HG03039 (cell line): ENCODE data around the gene BPIFB2.
"Not testable (repeated sequence)": the region's sequence is repeated elsewhere in the genome, so short reads cannot be mapped to it uniquely, and the experiment has no call there.

Source experiments
- ATAC-seq: cut with Tn5 transposase; IDR thresholded peaks from one replicate; pipeline ENCODE4 v1.9.1; 2021; ENCODE audit warnings: mild to moderate bottlenecking, moderate library complexity; ENCODE audit not compliant: unreplicated experiment

The BPIFB2 gene

DNA sequence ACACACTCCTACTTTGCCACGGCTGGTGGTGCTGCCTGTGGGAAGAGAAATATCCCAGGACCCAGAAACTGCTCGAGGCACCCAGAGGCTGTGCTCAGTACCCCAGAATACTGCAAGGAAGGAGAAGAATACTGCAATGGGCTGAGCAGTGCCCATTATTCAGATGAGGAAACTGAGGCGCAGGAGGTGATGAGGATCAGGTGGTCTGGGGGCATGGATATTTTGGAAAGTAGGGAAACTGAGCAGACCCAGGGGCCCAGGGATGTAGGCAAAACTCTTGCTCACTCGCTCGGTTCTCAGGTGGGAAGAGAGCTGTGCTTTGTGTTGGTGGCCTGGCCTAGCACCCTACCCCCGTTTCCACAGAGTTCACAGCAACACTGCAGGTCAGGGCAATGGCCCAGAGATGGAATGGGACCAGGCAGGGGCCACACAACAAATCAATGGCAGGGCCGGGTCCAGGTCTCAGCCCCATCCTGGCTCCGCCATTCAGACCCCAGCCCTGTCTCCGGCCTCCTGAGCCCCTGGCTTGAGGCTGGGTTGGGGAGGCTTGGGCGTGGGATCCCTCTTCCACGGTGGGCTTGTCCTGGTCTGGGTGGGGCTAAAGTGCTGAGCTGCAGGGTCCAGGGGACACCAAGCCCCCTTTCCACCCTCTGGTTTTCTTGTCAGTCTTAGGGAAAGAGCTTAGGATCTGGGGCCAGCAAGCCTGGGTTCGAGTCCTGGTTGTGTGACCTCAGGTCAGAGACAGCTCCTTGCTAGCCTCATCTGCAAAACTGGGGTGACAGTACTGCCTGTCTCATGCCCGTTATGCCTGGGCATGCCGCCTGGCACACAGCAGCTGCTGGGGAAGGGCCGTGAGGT lies 37.2 kb upstream of the BPIFB2 start:
- ATAC-seq: no peak

DNA sequence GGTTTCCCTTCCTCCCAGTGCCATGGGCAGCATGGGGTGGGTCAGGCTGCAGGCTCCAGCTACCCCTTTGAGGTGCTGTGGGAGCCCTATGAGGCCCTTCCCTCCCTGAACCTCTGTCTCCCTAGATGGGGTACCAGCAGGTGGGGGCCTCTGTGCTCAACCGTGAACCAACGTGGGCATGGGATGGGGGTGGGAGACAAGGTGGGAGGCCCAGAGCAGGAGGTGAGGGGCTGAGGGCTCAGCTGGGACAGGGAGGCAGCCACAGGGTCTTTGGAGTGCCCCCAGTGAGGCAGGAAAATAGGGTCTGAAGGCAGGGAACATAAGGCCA lies 36.6 kb upstream of the BPIFB2 start:
- ATAC-seq: no peak

DNA sequence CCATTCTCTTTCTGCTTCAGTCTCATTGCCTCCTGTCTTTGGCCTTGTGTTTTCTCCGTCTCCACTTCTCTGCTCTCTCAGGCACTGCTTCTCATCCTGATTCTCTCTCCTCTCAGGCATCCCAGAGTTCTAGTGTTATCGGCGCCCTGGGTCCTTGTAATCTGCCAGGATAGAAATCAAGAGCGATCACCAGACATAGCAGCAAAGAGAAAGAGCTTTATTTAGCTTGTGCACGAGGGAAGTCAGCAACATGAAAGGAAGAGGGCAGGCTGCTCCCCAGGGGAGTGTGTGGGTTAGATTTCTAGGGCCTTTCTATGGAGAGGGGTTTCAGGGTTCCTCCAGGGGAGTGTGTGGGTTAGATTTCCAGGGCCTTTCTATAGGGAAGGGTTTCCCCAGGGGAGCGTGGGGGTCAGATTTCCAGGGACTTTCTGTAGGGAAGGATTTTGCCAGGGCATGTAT lies 35.8 kb upstream of the BPIFB2 start:
- ATAC-seq: peak; percentile 12

GRCh38 chr20:32972181-32973076 lies 35.1 kb upstream of the BPIFB2 start:
- peak; percentile 48 for ATAC-seq

- ATAC-seq: no peak
Measured at GRCh38 chr20:32973077-32973717, 34.3 kb upstream of the BPIFB2 start.

DNA sequence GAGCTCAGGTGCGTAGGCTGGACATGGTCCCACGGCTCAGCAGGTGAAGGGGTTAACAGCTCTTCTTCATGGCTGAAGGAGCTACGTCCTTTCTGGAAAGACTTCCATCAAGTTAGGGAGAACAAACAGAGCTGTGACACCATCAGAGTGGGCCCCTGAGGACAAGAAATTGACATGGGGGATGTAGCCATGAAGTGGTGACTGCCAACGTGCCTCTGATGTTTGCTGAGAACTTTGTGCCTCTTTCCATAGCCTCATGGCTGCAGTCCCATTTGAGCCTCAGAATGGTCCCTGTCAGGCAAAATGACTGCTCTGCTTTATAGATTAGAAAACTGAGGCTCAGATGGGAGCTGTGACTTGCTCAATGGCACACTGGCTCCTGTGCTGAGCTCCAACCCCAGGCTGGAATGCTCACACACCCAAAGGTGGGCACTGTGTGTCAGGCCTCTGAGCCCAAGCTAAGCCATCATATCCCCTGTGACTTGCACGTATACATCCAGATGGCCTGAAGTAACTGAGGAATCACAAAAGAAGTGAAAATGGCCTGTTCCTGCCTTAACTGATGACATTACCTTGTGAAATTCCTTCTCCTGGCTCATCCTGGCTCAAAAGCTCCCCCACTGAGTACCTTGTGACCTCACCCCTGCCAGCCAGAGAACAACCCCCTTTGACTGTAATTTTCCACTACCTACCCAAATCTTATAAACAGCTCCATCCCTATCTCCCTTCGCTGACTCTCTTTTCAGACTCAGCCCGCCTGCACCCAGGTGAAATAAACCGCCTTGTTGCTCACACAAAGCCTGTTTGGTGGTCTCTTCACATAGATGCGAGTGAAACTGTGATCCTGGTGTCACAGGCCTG lies 33.1 kb upstream of the BPIFB2 start:
- not testable (repeated sequence) for ATAC-seq

DNA sequence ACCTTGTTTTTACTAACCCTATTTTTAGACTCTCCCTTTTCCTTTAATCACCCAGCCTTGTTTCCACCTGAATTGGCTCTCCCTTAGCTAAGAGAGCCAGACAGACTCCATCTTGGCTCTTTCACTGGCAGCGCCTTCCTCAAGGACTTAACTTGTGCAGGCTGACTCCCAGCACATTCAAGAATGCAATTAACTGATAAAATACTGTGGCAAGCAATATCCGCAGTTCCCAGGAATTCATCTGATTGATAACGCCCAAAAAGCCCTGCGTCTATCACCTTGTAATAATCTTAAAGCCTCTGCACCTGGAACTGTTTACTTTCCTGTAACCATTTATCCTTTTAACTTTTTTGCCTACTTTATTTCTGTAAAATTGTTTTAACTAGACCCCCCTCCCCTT lies 32.4 kb upstream of the BPIFB2 start:
- ATAC-seq: not testable (repeated sequence)

GRCh38 chr20:32975698-32976674 lies 31.5 kb upstream of the BPIFB2 start:
- ATAC-seq: no peak

DNA sequence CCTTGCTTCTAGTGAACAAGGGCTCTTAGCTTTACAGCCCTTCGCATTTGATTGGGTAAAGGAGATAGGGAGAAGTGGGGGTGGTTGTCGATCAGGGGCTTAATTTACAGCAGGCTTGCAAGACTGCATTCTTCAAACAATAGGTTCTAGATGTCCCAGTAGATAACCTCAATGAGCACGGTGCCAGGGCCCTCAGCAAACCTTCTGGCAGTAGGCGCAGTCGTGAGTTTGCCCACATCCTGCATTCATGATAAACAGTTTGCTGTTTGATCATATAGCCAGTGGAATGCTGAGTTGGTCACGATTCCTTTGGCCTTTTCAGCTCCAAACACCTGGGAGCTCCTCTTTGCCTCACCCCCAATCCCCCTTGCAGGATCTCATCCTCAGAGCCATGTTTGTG lies 30.8 kb upstream of the BPIFB2 start:
- no peak for ATAC-seq

DNA sequence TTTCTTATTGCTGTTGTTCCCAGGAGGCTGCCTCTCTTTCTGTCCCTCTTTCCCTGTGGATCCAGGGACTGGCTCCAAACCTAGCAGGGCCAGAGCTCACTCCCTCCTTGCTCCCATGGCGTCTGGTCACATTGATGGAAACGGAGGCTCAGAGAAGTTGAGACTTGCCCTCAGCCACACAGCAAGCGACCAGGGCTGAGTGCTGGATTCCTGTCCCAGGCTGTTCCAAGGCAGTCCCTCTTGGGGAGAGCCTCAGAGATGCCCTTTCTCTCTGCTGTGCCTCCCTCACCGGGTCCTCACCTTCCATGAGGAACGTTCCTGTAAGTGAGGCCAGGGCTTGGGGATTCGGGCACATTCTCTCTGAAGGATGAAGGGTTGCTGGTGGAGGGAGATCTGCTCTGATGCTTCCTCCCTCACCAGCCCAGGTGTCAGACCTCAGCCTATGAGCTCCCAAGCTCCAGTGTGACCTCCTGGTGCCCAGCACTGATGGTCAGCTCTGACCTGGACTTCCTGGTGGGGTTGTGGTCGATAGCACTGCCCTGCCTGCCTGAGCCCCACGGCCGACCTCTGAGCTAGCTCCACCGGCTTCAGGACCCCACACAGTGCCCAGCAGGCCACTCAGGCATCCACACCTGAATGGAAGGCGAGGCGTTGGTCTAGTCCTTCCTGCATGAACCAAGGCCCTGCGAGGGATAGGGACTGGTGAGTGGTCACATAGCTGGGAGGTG lies 30.1 kb upstream of the BPIFB2 start:
- no peak for ATAC-seq

GRCh38 chr20:32978009-32978335 lies 29.5 kb upstream of the BPIFB2 start:
- ATAC-seq: no peak

GRCh38 chr20:32979201-32979998 lies 28.1 kb upstream of the BPIFB2 start:
- no peak for ATAC-seq

- ATAC-seq: no peak
Measured at GRCh38 chr20:32980131-32980941, 27.2 kb upstream of the BPIFB2 start.

- ATAC-seq: no peak
Measured at GRCh38 chr20:32980990-32981389, 26.5 kb upstream of the BPIFB2 start.

- no peak for ATAC-seq
Measured at GRCh38 chr20:32982617-32983458, 24.7 kb upstream of the BPIFB2 start.

DNA sequence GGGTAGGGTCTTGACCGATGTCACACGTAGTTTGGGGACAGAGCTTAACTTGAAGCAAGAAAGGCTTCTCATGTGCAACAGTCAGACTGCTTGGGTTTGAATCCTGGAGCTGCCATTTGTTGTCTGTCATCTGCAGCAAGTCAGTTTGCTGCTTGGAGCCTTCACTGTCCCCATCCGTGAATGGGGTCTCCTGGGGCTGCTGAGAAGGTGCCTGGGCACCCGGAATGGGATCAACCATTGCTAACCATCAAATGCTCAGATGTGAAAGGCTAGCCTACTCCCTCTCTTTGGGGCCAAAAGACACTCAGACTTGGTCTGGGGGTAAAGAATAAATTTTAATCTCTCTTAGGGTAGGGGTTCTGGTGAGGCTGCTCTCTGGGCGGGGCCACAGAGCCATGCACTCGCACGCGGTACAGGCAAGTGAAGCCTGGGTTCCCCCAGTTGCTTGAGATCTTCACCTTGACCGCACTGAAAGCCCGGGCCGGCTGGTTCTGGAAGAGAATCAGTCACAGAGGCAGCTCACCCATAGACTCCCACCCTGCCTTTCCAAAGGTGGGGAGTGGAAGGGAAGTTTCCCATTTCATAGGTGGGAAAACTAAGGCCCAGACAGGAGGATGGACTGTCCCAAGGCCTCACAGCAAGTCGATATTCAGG lies 23.9 kb upstream of the BPIFB2 start:
- ATAC-seq: no peak
